Stimulated activated CD4-positive, alpha-beta T cell treated with anti-CD3 and anti-CD28 coated beads, Interleukin-15, amount 100 ng/mL, for 1 hour (primary cell): ENCODE results near the gene TMEM135.
A peak's percentile ranks its signal among the peaks of the same experiment; 100 is the strongest.
"Not testable (repeated sequence)": the region's sequence is repeated elsewhere in the genome, so short reads cannot be mapped to it uniquely, and the experiment has no call there.

Experiments used
- DNase-seq, 2 donors: peaks; one replicate each; pipeline ENCODE4 v3.0.0-alpha.2; 2020; ENCODE audit warnings: low read depth in 1 of 2, low spot score in 1 of 2

The TMEM135 gene

GRCh38 chr11:87037450-87038234 is at the start of gene TMEM135:
Gene TMEM135 (plus strand): TSS chr11:87037934. CDS start chr11:87038046, 112 bp downstream.
- DNase-seq = peak; percentile 79 to 89

GRCh38 chr11:86988351-86988881 is 49.3 kb upstream of the TMEM135 start:
- DNase-seq = no peak

GRCh38 chr11:86990031-86990430 is 47.7 kb upstream of the TMEM135 start:
- no peak for DNase-seq

DNA sequence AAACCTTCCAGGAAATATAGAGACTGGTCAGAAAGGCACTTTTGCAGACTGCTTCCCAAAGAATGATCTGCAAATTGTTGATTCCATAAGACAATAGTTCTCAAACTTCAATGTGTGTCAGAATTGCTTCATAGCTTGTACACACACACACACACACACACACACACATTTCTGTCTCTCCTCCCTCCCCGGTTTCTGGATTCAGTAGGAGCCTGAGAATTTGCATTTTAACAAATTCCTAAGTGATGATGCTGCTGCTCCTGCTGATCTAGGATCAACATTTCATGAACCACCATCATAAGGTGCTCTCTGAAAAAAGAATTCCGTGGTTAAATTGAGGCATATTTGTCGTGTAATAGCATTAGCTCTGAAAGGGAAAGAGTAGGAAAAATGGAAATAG is 47.2 kb upstream of the TMEM135 start:
- no peak for DNase-seq

- no peak for DNase-seq
These were observed 46.4 kb upstream of the TMEM135 start for GRCh38 chr11:86991341-86991740.

GRCh38 chr11:86992340-86992739 is 45.4 kb upstream of the TMEM135 start:
- DNase-seq = not testable (repeated sequence)

DNA sequence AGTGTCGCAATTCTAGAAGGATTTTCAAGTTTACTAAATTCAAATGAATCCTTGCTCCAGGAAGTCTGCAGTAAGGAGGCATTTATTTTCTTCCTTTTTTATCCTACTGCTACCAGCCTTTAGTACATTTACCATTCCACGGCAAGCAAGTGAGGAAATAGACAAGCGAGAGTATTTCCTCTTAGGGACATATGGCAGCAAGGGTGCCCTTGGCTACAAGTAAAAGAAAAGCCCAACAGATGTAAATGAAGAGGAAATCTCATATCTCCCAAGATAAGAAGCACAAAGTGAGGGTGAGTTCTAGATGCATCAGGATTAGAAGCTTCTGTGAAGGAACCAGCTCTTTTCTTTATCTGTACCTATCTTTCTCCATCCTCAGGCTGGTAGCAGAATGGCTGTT is 44.7 kb upstream of the TMEM135 start:
- DNase-seq = no peak

DNA sequence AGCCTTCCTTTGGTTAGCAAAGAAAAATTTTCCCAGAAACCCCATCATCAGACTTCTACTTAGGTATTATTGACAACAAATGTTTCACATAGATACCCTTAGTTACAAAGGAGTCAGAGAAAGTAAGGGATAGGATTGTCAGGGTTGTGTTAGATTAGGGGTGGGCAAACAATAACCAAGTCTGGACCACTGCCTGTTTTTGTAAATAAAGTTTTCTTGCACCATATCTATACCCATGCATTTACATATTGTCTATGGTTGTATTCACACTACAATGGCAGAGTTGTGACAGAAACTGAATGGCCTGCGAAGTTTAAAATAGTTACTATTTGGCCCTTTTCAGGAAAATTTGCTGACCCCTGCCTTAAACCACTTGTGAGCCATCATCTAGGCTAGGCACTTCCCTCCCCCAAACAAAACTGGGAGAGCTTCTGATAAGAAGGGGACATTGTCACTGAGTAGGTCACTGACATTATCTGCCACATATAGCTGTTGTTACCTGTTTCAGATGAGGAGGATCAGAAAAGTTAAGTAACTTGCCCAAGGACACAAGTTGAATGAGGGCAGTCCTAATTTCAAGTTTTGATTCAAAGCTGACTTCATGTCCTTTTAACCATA is 40.7 kb upstream of the TMEM135 start:
- no peak for DNase-seq

DNA sequence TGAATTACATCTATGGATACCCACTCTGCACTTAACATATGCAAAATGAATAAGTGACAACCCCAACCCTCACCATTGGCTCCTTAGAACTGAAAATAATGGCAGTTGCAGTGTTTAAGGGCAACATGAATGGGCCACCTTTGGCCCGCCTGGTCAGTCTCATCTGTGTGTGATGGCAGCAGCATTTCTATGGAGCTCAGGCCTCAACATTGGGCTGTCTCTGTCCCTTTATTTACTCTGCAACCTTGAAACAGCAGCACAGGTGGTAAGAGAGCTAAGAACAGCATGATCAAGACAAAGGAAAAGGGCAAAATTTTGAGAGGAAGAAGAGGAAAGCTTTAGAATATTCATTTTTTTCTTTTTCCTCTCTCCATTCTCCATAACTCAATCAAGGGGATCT is 38.3 kb upstream of the TMEM135 start:
- no peak for DNase-seq

GRCh38 chr11:86999859-87000753 is 37.6 kb upstream of the TMEM135 start:
- no peak for DNase-seq

DNA sequence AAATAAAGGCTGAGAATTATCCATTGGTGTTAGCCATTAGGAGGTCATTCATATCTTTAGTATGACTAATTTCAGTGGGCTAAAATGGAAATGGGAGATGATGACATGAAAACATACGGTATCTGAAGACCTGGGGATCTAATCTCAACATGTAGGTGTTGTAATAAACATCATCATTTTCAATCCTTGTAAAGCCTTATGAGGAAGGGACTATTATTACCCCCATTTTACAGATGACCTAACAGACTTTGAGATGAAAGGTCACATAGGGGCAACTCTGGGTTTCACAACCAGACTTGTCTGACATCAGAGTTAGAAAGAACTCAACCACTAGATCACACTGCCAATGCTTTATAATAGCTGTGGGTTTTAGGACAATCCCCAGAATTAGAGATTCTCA is 34.8 kb upstream of the TMEM135 start:
- DNase-seq = no peak

DNA sequence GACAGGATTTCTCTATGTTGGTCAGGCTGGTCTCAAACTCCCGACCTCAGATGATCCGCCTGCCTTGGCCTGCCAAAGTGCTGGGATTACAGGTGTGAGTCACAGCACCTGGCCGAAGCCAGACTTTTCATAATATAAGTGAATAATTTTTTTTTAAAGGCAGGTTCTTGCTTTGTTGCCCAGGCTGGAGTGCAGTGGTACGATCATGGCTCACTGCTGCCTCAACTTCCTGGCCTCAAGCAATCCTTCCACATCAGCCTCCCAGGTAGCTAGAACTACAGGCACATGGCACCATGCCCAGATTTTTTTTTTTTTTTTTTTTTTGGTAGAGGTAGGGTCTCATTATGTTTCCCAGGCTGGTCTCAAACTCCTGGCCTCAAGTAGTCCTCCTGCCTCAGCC is 33.5 kb upstream of the TMEM135 start:
- not testable (repeated sequence) for DNase-seq

GRCh38 chr11:87005569-87005921 is 32.2 kb upstream of the TMEM135 start:
- DNase-seq = no peak

- no peak for DNase-seq
These were observed 31.7 kb upstream of the TMEM135 start for GRCh38 chr11:87006035-87006434.

- no peak for DNase-seq
These were observed 29.8 kb upstream of the TMEM135 start for GRCh38 chr11:87007963-87008362.

GRCh38 chr11:87012089-87012488 is 25.6 kb upstream of the TMEM135 start:
- no peak for DNase-seq

GRCh38 chr11:87012673-87013072 is 25.1 kb upstream of the TMEM135 start:
- DNase-seq = no peak

DNA sequence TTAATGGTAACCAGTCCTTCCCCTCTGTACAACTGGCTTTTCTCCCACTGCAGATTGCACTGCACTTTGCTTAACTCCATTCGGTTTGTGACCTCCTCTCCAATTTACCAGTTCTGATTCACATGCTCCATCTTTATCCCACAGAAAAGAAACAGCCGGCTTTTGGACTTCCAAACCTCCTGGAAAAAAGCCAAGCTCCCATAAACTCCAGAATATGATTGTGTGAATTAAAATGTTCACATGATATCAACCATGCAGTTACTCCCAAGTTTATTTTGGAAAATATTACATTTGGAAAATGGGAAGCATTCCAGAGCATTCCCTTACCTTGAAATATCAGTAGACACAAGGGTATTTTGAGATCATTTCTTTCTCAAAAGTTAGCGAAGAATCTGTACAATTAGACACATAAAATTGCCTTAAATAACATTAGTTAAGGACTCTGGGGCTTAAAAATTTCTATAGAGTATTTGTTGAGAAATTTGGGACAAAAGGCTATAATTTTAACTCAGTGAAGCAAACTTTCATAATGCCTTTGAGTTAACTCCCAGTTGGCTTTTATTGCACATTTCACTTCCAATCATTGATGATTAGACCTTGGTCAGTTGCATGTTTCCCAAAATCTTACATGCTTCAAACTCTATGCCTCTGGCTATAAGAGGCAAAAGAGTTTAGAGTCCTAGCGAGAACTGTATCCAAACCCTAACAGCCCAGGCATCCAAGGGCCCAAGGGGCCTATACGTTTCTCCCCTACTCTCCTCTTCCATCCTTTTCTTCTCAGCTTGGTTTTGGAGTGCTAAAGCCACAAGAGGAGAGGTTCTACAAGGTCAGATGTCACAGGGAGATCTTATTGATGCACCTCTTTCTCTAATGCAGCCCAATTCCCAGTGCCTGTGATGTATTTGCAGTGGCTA is 23.6 kb upstream of the TMEM135 start:
- DNase-seq = no peak

DNA sequence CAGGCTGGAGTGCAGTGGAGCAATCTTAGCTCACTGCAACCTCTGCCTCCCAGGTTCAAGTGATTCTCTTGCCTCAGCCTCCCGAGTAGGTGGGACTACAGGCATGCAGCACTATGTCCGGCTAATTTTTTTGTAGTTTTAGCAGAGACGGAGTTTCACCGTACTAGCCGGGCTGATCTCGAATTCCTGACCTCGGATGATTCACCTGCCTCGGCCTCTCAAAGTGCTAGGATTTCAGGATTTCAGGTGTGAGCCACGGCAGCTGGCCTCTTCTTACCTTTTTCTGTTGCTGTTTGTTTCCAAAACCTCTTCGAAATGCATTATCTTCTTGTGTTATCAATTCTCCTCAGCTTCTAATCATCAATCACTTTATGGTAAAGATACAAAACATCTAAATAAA is 22.1 kb upstream of the TMEM135 start:
- DNase-seq = no peak

DNA sequence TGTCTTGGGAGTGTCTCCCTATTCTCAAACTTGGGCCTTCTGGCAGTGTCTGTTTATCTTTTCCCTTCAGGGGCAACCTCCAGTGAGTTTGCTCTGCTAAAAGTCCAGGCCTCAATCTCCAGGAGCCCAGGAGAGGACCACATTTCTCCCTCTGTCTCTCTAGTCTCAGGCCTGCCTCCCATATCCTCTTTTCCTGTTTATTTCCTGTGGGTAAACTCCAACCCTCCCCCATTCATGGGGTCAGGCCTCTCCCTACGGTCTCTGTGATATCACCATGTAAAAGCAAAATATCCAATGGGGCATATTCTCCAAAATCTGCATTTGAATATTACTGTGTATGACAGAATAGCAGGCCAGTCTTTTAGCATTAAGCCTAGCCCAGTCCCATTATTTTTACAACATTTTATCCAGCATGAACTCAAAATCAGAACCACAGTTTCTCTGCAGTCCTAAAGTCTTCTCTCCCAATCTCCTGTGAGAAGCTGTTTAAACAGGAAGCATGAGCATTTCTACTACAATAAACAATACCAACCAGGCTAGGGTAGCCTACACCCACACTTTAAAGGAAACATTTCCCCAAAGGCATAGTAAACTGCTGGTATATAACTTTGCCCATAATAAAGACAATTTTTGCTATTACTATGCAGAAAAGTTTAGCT is 18.0 kb upstream of the TMEM135 start:
- DNase-seq = no peak
